Forelimb muscle (tissue), 1 donor: ENCODE results near the gene PFKP. TPM values are rescaled to one million over a fixed set of nuclear protein-coding genes. Genes with fewer than 3 reads are reported as not detected.

Source experiments
- DNase-seq: peaks from one replicate; pipeline ENCODE4 v3.0.0-alpha.2; 2013; ENCODE audit warnings: low read depth
- polyA plus RNA-seq: library from polyadenylated mRNA; unstranded; fragments of 120-200 nt; gene quantifications from one replicate; pipeline ENCODE4 v1.2.1, GENCODE V29; 2013; ENCODE audit not compliant: insufficient read length

The PFKP gene
- polyA plus RNA-seq, 1 donor = 23.8 TPM

- no peak for DNase-seq
These were observed 2.5 kb downstream of the PFKP start for GRCh38 chr10:3069876-3070275.

- no peak for DNase-seq
These were observed 4.3 kb downstream of the PFKP start for GRCh38 chr10:3071405-3072198.

GRCh38 chr10:3072641-3073360, 5.5 kb downstream of the PFKP start:
- DNase-seq = no peak

DNA sequence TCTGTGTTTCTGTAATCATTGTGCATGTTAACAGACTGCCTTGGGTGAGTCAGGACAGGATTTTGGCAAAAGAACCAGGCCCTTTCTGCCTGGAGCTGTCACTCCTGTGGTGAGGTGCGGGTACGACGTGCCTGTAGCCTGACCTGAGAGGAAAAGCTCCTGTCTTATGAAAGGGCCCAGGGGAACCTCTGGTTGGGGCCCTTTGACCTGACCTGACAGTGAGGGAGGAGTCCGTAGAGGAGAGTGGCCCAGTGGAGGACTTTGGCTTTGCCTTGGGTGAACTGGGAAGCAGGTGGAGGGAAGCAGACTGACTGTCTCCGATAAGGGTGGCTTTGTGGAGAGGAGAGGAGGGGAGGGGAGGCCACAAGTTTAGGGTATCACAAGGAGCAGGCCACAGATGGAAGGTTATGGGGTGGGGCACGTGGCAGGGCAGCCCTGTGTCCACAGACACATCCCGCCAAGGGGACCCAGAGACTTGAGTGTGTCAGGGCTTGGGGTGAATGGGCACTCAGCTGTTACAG, 6.9 kb downstream of the PFKP start:
- DNase-seq = no peak

DNA sequence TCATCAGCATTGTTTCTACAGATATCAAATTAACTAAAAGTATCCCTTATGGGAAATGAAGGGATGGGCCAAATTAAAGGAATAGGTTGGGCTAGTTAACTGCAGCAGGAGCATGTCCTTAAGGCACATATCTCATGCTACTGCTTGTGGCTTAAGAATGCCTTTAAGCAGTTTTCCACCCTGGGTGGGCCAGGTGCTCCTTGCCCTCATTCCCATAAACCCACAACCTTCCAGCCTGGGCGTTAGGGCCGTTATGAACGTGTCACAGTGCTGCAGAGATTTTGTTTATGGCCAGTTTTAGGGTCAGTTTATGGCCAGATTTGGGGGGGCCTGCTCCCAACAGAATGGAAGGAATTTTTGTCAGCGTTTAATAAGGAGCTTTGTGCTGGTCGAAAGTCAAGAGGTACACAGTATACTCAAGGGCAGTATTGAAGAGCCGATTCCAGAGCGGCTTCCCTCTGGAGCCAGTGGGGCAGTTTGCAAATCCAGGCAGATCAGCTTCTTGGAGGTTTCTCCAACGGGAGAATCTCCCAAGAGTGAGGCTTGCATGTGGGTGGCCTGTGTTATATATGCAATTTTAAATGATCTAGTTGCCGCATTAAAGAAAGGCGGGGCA, 7.7 kb downstream of the PFKP start:
- DNase-seq = no peak

- no peak for DNase-seq
These were observed 8.8 kb downstream of the PFKP start for GRCh38 chr10:3076138-3076537.

GRCh38 chr10:3077509-3077908, 10.2 kb downstream of the PFKP start:
- DNase-seq = no peak

- DNase-seq = no peak
These were observed 10.7 kb downstream of the PFKP start for GRCh38 chr10:3077940-3078630.

DNA sequence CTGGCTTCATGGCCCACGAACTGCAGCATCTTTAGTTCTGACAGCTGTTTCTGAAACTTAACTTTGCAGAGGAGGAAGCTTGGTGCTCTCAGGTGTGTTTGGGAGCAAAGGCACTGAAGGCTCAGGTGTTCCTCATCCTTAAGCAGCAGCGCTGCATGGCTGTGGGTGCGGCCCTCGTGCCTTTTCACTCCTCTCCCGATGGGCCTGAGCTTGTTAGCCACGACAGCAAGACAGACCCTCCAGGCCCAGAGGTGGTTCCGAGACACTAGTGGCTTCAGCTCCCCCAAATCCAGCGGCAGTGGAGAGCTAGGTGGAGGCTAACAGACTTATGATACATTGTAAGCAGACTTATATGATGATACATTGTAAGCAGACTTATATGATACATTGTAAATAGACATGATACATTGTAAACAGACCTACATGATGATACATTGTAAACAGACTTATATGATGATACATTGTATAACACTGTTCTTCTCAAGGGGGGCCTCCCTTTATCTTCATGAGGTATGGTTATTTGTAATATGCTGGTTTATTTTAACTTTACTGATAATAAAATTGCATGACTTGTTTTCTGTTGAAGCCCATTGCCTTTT, 14.1 kb downstream of the PFKP start:
- DNase-seq = no peak

- no peak for DNase-seq
These were observed 14.9 kb downstream of the PFKP start for GRCh38 chr10:3082290-3082689.

DNA sequence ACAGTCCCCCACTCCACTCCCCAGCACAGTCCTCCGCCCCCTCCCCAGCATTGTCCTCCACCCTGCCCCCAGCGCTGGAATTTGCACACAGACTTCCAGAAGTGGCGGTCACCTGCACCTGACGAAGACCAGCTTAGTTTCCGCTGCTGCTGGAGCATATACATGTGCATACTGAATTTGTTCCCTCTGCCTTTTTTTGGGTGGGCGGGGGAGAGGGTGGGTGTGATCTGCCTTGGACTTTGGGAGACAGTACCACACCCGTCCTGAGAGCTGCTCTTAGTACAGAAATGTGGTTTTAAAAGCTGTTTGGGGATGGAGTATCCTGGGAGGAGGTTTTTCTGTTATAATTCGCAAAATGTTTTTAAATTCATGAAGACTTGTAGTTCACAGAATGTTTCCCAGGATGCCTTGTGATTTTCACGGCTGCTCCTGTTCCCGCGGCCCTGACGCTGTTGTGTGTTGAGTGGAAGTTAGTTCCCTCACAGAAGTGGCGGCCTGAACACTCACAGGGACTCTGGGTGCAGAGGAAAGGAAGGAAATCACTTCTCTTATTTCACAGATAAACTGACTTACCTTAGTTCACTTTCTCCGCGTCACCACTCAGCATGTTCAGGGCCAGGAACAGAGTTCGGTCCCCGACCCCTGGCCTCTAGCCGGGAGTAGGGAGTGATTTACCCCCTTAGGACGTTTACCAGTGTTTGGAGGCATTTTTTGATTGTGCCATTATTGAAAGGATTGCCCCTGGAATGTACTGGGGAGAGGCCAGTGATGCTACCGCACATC, 18.6 kb downstream of the PFKP start:
- no peak for DNase-seq

GRCh38 chr10:3090388-3090787, 23.0 kb downstream of the PFKP start:
- no peak for DNase-seq

- DNase-seq = no peak
These were observed 23.8 kb downstream of the PFKP start for GRCh38 chr10:3090914-3091787.

GRCh38 chr10:3091921-3092320, 24.6 kb downstream of the PFKP start:
- no peak for DNase-seq

DNA sequence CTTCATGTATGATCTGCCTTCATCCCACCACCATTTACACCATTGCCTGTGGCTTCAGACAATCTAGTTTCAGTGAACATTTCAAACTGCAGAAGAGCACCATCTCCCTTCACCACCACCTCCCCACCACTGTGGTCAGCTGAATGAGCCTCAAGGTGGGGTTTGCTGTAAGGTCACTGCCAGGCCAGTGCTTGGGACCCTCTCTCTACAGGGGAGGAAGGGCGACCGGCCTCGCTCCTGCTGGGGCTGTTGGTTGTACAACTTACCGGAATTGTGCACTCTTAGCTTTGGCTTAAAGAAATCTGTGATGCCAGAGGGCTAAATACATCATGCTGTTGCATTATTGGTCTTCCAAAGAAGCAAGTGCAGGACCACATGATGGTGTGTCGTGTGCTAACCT, 26.6 kb downstream of the PFKP start:
- DNase-seq = no peak

- no peak for DNase-seq
These were observed 27.3 kb downstream of the PFKP start for GRCh38 chr10:3094609-3095036.

GRCh38 chr10:3095373-3096139, 28.2 kb downstream of the PFKP start:
- DNase-seq = no peak

- DNase-seq = no peak
These were observed 28.8 kb downstream of the PFKP start for GRCh38 chr10:3096149-3096548.

GRCh38 chr10:3097160-3097559, 29.8 kb downstream of the PFKP start:
- no peak for DNase-seq
